Activated naive CD4-positive, alpha-beta T cell treated with anti-CD3 and anti-CD28 coated beads, Interleukin-2, amount 50 U/mL, for 16 hours (primary cell): ENCODE results near the gene SMAD2.

Experiments
- DNase-seq: peaks from one replicate; pipeline ENCODE4 v3.0.0-alpha.2; 2020

Gene SMAD2

DNA sequence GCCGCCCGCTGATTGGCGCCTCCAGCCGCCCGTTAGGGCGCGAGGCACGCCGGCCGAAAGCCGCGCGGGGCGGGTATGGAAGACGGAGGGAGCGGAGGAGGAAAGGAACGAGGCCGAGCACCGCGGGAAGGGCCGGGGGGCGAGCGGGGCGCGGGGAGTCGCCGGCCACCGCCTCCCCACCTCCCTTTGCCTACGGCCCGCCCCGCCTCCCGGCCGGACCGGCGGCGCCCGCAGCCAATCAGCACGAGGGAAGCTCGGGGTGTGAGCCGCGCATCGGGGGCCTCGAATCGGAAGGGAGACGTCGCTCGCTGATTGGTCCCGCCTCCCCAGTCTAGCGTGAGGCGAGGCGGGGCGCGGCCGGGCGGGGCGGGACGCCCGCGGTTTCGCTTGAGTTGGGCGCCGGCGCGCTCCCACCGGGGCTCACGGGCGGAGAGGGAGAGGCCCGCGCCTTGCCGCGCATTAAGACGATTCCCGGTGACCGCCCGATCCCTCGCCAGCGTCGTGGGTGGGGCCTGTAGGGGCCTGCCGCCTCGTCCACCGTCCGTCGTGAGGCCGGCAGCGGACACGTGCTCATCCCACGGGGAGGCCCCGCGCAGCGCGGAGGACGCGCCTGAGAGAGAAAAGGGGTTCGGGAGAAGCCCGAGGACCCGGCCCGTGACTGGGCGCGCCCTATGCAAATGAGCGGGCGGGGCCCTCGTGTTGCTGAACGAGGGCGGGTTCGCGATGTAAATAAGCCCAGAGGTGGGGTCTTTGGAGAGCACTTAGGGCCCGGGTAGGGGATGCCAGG is 665 bp upstream of the SMAD2 start:
- DNase-seq = peak; percentile 96

DNA sequence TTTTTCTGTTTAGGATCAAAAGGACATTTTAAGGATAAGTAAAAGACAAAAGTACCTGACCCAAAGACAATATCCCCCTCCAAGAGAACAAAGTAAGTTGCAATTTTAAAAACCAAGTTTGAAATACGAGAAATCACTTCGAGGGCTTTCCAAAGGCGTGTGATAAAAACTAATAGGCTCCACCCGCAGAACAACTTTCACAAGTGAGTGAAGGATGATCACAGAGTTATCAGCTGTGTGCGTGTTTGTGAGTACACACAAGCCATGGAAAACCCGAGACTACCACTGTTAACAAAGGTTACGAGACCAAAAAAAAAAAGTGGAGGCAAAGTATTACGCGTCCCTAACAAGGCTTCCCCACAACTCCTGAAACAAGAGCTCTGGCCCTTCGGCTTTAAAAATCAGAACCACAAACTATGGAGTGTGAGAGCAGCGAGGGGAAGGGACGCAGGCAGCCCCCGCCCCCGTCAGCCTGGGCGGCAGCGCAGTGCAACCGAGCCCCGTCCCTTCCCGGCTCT is 719 bp downstream of the SMAD2 start:
- no peak for DNase-seq

DNA sequence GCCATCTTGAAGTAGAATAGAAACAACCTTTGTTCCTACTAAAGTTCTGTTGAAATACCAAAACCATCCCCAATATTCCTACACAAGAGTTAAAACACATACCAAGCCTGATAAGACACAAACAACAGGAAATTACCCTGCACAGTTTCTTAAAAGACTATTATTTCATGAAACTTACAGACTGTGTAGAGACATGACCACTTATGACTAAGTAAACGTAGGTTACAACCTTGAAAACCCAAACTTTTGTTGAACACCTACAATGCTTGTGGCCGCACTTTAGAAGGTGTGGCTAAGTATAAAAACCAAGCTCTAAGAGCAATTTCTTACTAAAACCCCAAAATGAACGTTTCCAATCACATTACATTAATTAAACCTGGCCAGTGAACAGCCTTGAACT is 2.0 kb downstream of the SMAD2 start:
- DNase-seq = no peak

DNA sequence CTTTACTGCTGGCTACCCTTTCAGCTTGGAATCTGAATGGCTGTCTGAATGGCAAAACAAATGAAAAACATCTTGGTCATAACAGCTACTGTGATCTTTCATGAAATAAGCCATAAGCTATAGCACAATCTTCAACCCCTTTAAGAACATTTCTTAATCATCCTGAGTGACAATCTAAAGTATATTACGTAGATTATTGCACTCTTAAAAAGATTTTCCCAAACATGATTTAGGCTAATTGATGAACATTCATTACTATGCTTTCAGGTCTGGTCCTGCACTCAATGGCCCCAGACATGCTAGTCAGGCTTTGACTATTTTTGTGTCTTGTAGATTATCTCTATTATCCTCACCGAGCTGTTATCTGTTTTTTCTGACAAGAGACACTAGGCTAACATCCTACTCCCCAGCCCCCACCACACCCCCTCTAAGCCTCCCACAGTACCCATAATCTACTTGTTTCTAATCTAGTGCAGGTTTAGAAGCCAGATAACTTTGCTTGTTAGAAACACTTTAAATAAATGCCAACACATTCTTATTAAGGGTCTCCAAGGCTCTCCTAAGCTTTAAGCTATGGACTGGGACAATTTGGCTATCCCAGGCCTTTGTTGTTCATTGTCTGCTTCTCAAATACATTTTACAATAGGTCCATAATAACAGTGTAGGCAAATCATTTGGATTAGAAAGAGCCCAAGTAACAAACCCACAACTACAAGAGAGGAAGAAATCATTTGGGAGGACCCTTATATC is 4.2 kb downstream of the SMAD2 start:
- no peak for DNase-seq

DNA sequence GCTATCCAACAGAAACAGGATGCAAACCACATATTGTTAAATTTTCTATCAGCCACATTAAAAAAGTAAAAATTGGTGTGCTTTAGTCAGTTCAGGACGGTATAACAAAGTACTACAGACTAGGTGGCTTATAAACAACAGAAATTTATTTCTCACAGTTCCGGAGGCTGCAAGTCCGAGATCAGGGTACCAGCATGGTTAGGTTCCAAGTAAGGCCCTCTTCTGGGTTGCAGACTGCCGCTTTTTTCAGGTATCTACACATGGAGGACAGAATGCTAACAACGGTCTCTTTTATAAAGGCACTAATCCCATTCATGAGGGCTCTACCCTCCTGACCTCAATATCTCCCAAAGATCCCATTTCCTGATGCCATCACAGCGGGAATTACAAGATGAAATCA is 10.5 kb downstream of the SMAD2 start:
- no peak for DNase-seq

DNA sequence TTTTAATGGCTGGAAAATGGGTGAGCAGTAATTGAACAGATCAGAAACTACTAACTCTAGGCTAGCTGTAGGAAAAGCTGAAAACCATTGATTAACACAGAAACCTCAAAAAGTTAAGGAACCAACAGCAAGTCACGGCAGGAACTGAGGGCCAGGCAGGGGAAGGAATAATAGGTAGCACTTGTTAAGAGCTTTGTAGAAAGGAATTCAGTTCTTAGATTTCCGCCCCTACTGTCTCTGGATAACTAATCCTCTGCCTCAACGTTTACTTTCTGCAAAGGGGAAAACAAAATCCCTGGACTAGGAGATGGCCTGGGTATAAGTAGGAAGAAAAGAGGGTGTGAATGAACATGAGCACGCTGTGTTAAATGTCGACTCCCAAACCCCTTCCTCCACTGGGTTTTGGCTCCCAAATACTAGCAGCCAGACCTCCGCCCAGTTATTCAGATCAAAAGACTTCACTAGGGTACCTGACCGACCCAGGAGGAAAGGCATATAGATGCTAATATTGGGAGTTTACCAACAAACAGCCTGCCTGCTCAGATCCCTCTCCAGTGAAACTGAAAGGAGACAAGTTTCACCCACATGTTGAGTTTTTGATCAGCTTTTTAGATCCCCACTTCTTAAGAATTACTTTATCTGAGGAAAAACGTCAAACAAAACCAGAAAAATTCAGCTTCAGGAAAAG is 12.4 kb downstream of the SMAD2 start:
- no peak for DNase-seq

DNA sequence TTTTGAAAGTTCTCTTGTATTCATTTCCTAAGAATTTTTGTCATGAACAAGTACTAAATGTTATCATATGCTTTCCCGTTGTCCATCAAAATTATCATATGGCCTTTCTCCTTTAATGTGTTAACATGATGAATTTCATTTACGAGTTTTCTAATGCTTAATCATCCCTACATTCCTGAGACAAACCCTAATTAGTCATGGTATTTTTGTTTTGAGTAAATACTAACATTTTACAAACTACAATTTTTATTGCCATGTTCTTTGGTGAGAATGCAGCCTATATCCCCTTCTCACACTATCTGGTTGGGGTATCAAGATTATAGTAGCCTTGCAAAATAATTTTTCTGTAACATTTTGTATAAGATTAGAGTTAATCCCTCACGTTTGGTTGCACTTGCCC is 14.5 kb downstream of the SMAD2 start:
- DNase-seq = no peak

DNA sequence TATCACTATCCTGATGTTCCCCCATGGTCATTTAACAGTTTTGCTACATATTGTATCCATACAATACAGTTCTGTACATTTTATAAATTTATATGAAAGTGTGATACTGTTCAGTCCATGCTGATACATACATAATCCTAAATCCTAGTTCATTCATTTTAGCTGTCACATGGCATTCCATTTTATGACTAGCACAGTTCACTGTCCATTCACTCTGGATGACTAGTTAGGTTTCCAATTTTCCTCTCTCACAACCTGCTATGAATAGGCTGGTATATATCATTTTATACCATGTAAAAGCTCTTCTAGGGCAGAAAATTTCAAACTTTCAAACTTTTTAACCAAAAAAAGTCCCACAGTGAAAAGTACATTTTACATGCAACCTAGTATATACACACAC is 15.2 kb downstream of the SMAD2 start:
- no peak for DNase-seq

DNA sequence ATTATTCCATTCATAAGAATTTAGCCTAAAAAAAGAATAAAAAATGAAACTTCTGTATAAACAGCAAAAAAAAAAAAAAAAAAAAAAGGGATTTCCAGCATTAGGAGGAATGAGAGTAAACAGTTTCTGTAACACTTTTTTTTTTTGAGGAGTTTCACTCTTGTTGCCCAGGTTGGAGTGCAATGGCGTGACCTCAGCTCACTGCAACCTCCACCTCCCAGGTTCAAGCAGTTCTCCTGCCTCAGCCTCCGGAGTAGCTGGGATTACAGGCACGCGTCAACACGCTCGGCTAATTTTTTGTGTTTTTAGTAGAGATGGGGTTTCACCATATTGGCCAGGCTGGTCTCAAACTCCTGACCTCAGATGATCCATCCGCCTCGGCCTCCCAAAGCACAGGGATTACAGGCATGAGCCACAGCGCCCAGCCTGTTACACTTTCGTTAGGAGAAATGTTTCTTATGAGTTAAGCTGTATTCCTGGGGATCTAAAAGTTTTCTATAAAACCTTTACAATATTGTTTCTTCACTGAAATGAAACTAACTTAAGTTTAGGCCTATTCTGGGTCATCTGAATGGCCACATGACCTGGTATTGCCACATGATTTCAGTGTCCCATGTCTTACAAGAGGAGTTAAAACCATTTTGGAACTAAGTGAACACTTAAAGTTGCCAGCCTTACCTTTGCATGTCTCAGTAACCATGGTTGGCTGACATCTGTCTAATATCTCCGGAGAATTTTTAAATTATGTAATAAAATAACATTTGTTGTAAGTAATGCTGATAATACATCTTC is 17.5 kb downstream of the SMAD2 start:
- no peak for DNase-seq

DNA sequence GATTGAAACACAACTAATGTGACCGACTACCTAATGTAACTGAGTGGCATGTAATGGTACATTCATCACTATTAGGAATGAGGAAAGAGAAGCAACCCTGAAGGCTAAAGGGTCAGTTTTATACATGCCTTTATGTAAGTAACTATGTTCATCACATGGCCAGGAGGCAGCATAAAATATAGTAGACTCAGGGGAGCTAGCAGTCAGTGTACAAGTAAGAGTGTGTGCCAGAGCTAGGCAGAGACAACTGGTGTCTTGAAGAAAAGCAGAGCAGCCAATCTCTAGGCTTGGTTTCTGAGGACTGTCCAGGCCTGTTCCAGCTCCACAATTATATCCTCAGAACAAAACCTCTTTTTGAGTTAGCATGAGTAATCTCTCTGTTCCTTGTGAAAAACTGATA is 18.1 kb downstream of the SMAD2 start:
- no peak for DNase-seq

DNA sequence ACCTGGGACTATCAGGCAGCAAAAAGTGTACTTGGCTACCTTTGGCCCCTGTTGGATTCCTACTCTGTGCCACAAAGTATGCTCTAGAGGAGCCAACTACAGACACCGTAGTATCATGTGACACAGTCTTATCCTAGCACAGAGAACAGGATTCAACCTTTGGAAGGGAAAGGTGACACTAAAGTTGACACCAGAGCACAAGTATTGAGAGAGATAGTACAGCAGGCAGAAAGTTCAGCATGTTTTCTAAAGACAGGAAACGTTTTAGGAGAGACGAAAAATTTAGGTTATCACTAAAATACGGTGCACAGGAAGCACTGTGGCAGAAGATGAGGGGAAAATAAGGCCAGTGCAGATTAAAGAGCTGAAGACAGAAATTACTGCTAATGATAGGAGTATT is 18.6 kb downstream of the SMAD2 start:
- no peak for DNase-seq

DNA sequence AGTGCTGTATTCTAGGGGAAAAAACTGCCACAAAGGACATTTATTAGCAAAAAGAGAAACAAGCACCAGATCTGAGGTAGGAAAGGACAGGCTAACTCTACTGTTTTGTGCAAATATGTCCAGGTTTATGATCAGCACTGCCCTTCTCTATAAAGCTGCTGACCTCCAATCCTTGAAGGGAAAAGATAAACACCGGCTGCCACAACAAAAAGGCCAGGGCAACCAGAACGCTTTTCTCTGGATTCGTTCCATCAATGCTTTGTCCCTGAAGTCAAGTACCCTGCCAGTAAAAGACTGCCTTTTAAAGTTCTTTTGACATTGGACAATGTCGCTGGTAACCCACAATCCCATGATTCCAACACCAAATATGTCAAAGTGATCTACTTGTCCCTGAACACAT is 21.0 kb downstream of the SMAD2 start:
- DNase-seq = no peak

DNA sequence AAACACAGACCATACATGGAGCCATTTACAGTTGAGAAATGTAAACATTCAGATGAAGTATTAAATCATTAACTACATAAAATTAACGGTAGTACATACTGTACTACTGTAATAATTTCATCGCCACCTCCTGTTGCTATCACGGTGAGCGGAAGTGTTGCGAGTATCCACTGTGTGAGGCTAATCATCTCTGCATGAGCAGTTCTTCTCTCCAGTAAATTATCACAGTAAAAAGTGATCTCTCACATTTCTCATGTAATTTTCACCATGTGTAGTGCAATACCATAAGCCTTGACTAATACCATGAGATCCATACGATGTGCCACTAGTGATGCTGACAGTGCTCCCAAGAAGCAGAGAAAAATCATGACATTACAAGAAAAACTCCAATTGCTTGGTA is 21.9 kb downstream of the SMAD2 start:
- no peak for DNase-seq

DNA sequence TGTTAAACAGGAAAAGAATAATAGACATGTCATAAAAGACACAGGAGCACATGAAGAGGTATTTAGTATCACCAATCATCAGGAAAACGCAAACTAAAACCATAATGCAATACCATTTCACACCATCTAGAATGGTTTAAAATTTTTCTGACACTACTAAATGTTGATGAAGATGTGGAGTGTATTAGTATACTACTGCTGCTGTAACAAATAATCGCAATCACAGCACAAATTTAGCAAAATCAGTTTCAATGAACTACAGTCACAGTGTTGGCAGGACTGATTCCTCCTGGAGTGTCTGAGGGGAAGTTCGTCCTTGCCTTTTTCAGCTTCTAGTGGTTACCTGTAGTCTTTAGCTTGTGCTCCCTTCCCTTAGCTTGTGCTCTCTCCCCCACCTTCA is 24.1 kb downstream of the SMAD2 start:
- no peak for DNase-seq

DNA sequence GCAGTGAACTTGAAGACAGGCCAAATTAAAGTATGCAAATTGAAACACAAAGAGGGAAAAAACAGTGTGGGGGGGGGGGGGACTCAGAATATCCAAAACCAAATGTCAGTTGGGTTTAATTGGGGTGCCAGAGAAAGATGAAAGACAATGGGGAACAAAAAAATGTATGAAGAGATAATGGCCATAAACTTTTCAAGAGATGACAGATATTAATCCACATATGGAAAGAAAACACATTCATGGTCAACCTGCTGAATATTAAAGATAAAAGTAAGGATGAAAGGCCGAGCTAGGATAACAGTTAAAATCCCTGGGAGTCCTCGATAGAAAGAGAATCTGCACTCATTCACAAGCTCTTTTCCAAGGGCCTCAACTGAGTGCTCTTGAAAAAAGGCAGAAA is 26.6 kb downstream of the SMAD2 start:
- DNase-seq = no peak

DNA sequence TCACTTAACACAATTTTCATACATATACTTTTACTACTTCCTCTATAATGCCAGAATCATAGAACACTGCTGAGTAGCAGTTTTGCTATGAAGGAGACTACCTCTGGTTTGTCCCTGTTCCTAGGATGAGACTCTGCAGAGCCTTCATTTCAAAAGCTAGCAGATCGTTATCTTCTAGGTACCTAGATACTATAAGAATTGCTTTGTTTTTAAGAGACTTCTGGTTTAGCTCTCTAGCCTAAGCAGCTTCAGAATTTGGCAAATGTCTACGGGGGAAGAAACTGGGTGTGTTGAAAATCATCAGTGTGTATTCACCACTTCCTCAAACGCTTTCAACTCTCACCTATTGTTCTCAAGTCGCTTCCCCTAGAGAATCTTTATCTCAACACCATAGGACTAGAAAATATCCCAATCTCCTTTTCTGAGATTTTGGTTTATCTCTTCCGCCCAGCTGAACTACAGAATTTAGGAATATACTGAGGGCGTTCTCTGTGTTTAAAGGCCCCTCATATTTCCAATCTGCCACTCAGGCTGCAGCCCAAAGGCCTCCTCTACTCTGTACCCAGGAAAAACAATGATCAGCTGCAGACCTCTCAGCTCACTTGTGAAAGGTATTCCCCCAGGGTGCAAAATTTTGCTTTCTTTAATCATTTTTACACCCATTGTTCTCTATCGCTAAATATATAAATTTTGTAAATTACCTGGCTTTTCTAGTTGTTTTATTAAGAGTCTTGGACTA is 28.7 kb downstream of the SMAD2 start:
- DNase-seq = no peak

DNA sequence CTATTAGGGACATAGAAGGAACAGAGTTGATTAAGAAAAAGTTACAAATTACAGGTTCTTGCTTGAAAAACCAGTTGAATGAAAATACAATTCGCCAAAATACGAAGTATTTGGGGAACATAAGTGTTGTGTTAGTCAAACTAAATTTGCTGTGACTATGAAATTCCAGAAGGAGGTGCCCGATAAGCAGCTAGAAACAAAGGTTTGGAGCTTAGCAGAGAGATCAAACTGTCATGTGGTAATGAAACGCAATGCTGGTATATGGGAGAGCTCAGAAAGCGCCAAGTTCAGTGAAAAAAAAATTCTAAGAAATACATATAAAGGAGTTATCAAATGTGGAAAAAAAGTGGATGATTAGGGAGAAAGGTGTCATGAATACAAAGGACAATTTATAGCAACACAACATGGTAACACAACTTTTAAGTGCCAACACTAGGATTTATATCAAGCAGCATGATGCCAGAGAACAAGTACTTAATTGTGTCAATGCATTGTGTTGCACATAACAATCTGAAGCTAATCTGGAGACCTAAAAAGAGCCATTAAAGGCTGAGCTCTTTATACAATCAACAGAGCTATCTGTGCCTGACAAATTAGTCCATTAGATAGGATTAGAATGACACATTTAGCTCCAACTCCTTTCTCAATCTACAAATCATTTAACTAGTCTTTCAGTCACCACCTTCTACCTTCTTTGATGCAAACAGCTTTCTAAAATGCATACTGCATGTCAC is 31.2 kb downstream of the SMAD2 start:
- DNase-seq = no peak

DNA sequence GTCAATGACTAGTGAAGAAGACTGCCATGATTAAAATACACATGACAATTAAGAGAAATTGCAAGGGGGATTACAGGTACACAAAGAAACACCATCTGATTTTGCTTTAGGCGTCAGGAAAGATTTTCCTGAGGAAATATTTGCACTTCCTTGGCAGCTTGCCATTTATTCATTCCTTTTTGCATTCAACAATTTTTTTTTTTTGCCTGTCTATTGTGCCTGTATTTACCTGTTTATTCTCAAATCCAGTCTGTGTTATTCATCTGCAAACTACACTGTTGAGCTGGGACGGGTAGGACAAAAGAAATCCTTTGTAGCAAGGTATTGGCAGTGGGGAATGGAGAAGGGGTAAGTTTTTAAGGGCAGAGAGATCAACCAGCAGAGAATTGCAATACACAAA is 31.8 kb downstream of the SMAD2 start:
- no peak for DNase-seq

DNA sequence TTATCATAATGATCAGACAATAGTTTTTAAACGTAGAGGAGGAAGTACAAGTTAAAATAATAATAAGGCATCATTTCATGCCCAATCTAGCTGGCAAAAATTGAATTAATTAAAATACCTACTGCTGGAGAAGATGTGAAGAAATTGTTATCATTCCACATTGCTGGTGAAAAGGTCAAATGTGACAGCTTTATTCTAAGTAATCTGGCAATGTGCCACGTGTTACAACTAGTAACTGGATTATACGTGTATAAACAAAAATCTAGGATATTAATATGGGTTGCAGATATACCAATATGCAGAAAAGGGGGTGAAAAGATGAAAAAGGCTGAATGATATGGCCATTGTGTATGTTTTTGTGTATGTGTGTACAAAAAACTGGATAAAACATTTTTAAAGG is 32.4 kb downstream of the SMAD2 start:
- no peak for DNase-seq

DNA sequence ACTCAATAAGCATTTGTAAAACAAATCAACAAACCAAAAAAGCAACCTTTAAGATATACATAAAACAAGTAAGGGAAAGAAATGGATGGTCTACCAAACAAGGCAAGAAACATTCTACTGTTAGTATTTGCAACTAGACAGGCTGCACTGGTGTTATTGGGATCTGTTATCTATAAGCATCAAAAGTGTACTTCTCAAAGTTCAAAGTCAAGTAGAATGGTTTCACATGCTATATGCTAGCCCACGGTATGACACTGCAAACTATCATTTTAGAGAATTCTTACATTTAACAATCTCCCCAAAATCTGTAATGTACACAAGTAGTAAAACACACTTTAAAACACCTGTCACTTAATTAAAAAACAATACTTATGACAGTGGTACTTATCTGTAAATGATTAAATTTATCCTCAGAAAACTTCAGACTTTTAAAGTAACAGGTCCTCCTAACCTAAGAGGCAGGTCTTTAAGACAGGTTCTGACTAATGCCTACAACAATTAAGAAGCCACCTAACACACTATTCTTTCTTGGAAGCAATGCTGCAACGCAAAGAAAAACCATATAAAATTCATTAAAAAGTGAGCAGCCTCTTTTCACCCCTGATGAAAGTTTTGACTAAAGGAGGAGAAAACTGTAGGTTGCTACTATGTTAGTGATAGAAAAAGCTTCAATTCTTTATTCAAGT is 34.8 kb downstream of the SMAD2 start:
- no peak for DNase-seq
